Thymus (tissue), 11 donors: Measurements from ENCODE around the gene LDAH. TPM values are rescaled to one million over a fixed set of nuclear protein-coding genes. Genes with fewer than 3 reads are reported as not detected.
A peak's percentile ranks its signal among the peaks of the same experiment; 100 is the strongest.

Experiments used
- DNase-seq, 9 donors: peaks; one replicate each; pipeline ENCODE4 v3.0.0-alpha.2; 2013; ENCODE audit warnings: low spot score in 9 of 9, low read depth in 6 of 9, missing footprints in 1 of 9
- H3K27ac ChIP-seq, 2 donors: one replicate each; pipeline ENCODE4 v1.5.1; 2013; ENCODE audit warnings: control low read depth in 1 of 2, low read depth in 1 of 2, low read length in 1 of 2, mild to moderate bottlenecking in 1 of 2, moderate library complexity in 1 of 2
- H3K27me3 ChIP-seq, 2 donors: one replicate each; pipeline ENCODE4 v1.5.1; 2013; ENCODE audit warnings: low read length in 1 of 2; ENCODE audit not compliant: control insufficient read depth in 2 of 2, insufficient read depth in 1 of 2
- H3K36me3 ChIP-seq, 2 donors: one replicate each; pipeline ENCODE4 v1.5.1; 2013; ENCODE audit warnings: low read length in 1 of 2, mild to moderate bottlenecking in 1 of 2, moderate library complexity in 1 of 2; ENCODE audit not compliant: control insufficient read depth in 2 of 2, insufficient read depth in 2 of 2
- H3K4me1 ChIP-seq, 2 donors: one replicate each; pipeline ENCODE4 v1.5.1; 2013; ENCODE audit warnings: low read length in 2 of 2; ENCODE audit not compliant: control insufficient read depth in 2 of 2, insufficient read depth in 2 of 2
- H3K4me3 ChIP-seq, 2 donors: one replicate each; pipeline ENCODE4 v1.5.1; 2013; ENCODE audit warnings: low read length in 2 of 2, control low read depth in 1 of 2, mild to moderate bottlenecking in 1 of 2
- H3K9me3 ChIP-seq, 2 donors: one replicate each; pipeline ENCODE4 v1.5.1; 2013; ENCODE audit warnings: low read length in 1 of 2, mild to moderate bottlenecking in 1 of 2; ENCODE audit not compliant: control insufficient read depth in 2 of 2, insufficient read depth in 1 of 2
- WGBS: extraction: QIAGEN DNeasy Blood & Tissue Kit; methylation state at CpG from one replicate; pipeline ENCODE4 v1.1.7; 2013; 5-methylcytosine and 5-hydroxymethylcytosine counted together
- polyA plus RNA-seq: library from polyadenylated mRNA; stranded (reverse); fragments of 200-250 nt; gene quantifications from one replicate; pipeline ENCODE4 v1.2.3, GENCODE V29; 2013
- total RNA-seq: library from RNA; stranded (reverse); fragments of 120-200 nt; gene quantifications from one replicate; pipeline ENCODE4 v1.2.4, GENCODE V29; 2013
- donor health status: healthy.

LDAH gene
- total and polyA plus RNA-seq, 2 donors = 10.1 to 23.1 TPM

DNA sequence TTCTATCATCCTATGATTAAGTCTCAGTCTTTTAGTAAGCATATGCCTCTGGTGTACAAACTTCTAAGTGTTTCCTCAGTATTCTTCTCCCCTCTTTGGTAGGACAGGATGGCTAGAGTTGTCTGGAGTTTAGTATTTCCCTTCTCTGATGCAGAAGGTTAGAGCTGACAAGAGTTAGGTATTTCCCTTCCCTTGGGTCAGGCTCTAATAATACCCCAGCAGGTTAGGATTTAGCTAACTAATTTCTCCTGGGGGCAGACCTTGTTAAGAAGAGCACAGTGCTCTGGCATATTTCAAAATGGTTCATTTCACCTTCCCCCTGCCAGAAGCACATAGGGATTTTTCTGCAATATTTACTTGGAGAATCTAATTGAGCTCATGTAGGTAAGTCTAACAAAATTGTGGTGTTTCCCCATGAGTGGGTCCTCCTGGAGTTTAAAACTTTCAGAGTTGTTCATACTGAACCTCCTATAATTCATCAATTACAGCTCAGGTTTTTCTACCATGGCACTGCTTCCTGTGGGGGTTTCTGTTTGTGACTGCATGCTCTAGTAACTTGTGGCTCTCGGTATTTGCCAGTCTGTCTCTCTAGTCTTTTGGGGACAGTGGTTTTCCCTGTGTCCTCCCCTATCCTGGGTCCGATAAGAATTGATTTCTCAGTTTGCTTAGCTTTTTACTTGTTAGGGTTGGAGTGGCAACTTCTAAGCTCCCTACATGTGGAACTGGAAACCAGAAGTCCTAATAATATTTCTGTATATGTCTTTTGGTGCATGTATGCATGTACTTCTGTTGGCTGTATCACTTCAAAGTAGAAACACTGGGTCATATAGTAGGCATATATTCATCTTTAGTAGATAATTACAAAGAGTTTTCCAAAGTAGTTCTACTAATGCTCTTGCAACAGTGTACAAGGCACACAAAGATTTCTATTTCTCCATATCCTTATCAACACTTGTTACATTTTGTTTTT is 78.2 kb downstream of the LDAH start:
- Histone ChIP-seq H3K27ac (no peak overlapping the region), H3K9me3 (no peaks in the 10 kb centered on the region), H3K36me3 (no peaks in the 10 kb centered on the region), H3K4me3 (no peak overlapping the region), H3K4me1 (no peaks in the 10 kb centered on the region), H3K27me3 (no peaks in the 10 kb centered on the region)
- 93% methylated on average over 2 of the region's 2 CpGs for WGBS
- DNase-seq = no peak

DNA sequence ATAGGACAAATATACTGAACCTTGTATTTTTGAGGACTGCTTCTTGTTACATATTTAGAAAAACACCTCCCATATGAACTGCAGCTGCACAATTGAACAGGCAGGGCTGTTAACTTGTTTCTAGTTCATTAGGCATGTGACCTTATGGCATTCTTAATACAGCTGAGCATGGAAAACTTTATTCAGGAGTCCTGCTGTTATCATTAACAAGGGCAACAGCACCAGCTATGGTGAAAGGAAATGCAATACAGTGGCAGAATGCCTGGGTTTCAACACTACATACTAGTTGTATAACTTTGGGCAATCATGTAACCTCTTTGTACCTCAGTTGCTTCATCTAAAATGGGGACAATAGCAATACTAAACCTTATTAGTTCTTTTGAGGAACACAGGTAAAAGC is 84.1 kb downstream of the LDAH start:
- H3K36me3 ChIP-seq = no peaks in the 10 kb centered on the region
- DNase-seq = no peak
- no peaks in the 10 kb centered on the region for H3K4me1 ChIP-seq
- no peaks in the 10 kb centered on the region for H3K9me3 ChIP-seq
- no peaks in the 10 kb centered on the region for H3K27me3 ChIP-seq
- H3K4me3 ChIP-seq = no peak overlapping the region
- H3K27ac ChIP-seq = no peak overlapping the region

DNA sequence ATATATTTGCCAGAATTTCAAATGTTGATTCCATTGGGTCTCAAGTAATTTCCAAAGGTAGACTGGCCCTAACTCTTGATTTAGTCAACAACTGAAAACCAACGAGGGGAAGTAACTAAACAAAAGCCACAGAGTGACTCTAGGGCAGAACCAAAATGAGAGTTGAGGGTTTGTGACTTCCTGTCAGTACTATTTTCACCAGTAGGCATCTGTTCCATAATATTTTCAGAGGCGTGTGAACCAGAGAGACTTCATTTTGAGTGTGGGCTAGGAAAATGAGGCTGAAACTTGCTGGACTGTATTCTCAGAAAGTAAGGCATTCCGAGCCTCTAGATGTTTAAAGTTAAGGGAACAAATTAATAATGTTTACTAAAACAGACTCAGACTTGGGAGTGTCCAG is 85.4 kb downstream of the LDAH start:
- no peak overlapping the region for H3K4me3 ChIP-seq
- H3K9me3 ChIP-seq = no peaks in the 10 kb centered on the region
- H3K4me1 ChIP-seq = no peaks in the 10 kb centered on the region
- no peaks in the 10 kb centered on the region for H3K27me3 ChIP-seq
- no peak overlapping the region for H3K27ac ChIP-seq
- DNase-seq = peak in 2 of 9 donors; percentile 0 to 24
- 51% methylated on average over 3 of the region's 3 CpGs for WGBS
- no peaks in the 10 kb centered on the region for H3K36me3 ChIP-seq

DNA sequence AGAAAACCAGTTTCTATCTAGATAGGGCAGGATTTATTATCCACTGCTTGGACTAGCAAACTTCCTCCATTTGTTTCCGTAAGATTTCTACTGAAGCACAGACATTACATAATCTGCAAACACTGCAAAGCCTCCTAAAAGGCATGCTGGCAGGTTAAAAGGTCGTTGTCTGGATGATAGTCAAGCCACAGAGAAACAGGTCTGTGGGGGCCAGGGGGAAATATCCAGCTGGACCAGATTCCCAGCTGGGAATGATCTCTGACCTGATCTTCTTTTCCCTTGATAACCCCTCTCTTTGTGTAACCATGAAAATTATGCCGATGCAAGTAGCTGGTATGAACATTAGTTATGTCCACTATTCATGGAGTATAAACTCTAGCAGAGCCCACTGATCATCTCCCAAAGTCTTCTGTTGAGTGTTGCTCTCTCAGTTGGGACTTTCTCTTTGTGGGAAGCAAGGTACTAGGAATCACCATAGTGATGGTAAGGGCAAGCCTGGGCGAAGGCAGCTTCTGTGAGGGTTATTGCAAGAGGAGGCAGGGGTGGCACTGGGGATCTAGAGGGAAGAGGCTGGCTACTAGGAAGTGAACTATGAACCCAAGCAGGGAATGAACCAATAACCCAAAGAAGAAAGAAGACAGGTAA is 94.7 kb downstream of the LDAH start:
- 62% methylated on average over 4 of the region's 4 CpGs for WGBS
- Histone ChIP-seq H3K27me3 (no peaks in the 10 kb centered on the region), H3K27ac (no peak overlapping the region), H3K4me3 (no peak overlapping the region), H3K36me3 (no peaks in the 10 kb centered on the region), H3K9me3 (no peaks in the 10 kb centered on the region), H3K4me1 (no peaks in the 10 kb centered on the region)
- no peak for DNase-seq

DNA sequence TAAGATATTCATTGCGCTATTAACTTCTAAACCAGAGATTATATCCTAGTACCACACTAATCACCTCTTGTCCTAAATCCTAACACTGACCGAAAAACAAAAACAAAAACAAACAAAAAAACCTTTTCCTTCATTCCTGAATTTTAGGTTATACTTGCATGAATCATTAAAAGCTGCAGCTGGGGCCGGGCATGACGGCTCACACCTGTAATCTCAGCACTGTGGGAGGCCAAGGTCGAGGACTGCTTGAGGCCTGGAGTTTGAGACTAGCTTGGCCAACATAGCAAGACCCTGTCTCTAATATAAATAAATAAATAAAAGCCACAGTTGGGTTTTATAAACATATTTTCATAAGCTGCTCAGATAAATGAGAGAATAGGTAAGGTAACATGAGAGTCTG is 96.0 kb downstream of the LDAH start:
- no peaks in the 10 kb centered on the region for H3K36me3 ChIP-seq
- DNase-seq = no peak
- H3K27ac ChIP-seq = no peak overlapping the region
- WGBS = 98% methylated on average over 5 of the region's 5 CpGs
- no peak overlapping the region for H3K4me3 ChIP-seq
- H3K4me1 ChIP-seq = no peaks in the 10 kb centered on the region
- H3K9me3 ChIP-seq = no peaks in the 10 kb centered on the region
- no peaks in the 10 kb centered on the region for H3K27me3 ChIP-seq

DNA sequence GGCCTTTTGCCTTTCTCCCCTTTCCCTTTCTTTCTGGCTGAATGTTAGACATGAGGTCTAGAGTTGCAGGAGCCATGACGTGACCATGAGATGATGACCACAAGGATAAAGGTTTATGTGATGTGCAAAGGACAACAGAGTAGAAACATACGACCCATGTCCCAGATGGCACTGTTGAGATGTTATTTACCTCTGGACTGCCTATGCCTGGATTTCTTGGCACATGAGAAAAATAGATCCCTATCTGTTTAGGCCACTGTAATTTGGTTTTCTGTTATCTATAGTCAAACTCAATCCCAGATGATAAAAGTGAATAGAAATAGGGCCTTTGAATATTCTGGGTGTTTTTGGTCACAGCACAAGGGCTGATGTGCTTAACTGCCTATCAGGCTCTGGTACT is 97.1 kb downstream of the LDAH start:
- Histone ChIP-seq H3K4me3 (no peak overlapping the region), H3K4me1 (no peaks in the 10 kb centered on the region), H3K27ac (no peak overlapping the region), H3K36me3 (no peaks in the 10 kb centered on the region), H3K9me3 (no peaks in the 10 kb centered on the region), H3K27me3 (no peaks in the 10 kb centered on the region)
- 97% methylated on average over 2 of the region's 2 CpGs for WGBS
- DNase-seq = no peak

DNA sequence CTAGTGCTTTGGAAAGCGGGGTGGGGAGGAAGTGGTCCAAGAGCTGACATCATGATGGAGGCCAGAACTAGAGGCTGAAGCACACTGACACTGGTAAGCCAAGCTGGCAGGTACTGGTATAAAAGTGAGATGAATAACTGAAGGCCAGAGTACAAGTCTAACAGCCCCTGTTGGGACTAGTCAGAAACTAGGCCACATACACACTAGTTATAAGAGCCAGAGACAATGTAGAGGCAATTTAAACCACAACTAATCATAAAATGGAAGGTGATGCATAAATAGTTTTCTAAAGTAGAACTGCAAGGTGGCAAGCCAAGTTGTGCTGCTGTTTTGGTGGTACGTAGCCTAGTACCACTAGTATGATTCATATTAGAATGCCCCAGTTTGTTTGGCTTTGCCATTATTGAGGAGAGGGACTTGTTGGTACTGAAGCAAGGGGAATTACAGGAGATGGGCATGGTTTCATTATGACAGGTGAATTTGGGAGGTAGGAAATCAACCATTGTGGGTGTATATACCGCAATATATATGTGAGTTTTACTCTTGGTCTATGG is 98.3 kb downstream of the LDAH start:
- Histone ChIP-seq H3K9me3 (no peaks in the 10 kb centered on the region), H3K27me3 (no peaks in the 10 kb centered on the region), H3K36me3 (no peaks in the 10 kb centered on the region), H3K27ac (no peak overlapping the region), H3K4me1 (no peaks in the 10 kb centered on the region), H3K4me3 (no peak overlapping the region)
- 98% methylated on average over 3 of the region's 3 CpGs for WGBS
- no peak for DNase-seq

DNA sequence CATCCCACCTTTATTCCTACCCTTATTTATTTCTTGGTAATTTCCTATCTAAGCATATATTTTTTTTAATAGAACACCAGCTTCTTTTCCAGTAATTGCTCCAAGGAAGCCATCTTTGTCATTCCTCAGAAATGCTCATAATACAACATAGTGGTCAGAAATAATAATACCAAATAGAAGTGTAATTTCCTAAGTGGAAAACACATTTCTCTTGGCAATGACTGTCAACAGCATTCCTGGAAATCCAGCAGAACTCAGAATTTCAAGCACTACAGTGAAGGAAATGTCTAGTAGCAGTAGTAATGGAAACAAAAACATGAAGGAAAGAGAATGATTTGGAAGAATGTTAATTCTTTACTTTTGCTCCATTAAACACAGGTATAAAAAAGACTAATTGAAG is 99.4 kb downstream of the LDAH start:
- no peak for DNase-seq
- H3K4me3 ChIP-seq = no peak overlapping the region
- H3K27ac ChIP-seq = no peak overlapping the region
- no peaks in the 10 kb centered on the region for H3K9me3 ChIP-seq
- H3K36me3 ChIP-seq = no peaks in the 10 kb centered on the region
- H3K4me1 ChIP-seq = no peaks in the 10 kb centered on the region
- H3K27me3 ChIP-seq = no peaks in the 10 kb centered on the region

DNA sequence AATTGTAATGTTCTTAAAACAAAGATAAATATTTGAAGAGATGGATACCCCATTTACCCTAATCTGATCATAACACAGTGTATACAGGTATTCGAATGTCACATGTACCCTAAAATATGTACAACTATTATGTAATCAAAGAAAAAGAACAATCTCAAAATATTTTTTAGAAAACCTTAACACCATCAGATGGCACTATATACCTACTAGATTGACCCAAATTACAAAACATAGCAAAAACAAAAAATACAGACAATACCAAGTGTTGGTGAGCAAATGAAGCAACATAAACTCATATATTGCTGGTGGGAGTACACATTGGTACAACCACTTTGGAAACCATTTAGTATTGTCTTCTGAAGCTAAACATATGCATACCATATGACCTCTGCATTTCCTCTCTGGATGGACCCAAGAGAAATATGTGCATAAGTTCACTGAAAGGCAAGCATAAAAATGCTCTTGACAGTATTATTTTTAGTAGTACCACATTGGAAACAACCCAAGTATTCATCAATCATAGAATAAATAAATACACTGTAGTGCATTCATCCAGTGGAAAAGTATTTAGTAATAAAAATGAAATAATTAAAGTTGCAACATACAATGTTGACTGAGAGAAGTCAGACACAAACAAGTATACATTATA is 100.2 kb downstream of the LDAH start:
- H3K27me3 ChIP-seq = no peaks in the 10 kb centered on the region
- DNase-seq = no peak

More for the DNA sequence above, 100.2 kb downstream of the LDAH start:
- no peak overlapping the region for H3K4me3 ChIP-seq
- H3K9me3 ChIP-seq = no peaks in the 10 kb centered on the region
- H3K4me1 ChIP-seq = no peaks in the 10 kb centered on the region
- 98% methylated on average over 1 of the region's 1 CpG for WGBS
- no peak overlapping the region for H3K27ac ChIP-seq
- peaks cover 0 to under 1% of the 10 kb centered on the region in 2 donors for H3K36me3 ChIP-seq
